ENCODE data around the gene TICAM1.

The TICAM1 gene

GRCh38 chr19:4831304-4831978 is at the start of gene TICAM1:
TSS of gene TICAM1 (minus strand) at chr19:4831712. CDS start at chr19:4818377, 13,335 bp downstream.
- Histone ChIP-seq H3K27me3 (ENCODE audit: control insufficient read depth, insufficient read depth, low read length) (peaks cover 12% of the 10 kb centered on the region), H3K4me1 (ENCODE audit: control insufficient read depth, insufficient read depth, low read length) (no peaks in the 10 kb centered on the region), H3K4me3 (ENCODE audit: low read depth, low read length) (peak within 1 kb of the TSS; percentile 65), H3K36me3 (ENCODE audit: control insufficient read depth, insufficient read depth, low read length) (no peaks in the 10 kb centered on the region), H3K9ac (ENCODE audit: low read depth, low read length) (peak within 1 kb of the TSS; percentile 54), H3K9me3 (ENCODE audit: control insufficient read depth, insufficient read depth, low read length) (no peaks in the 10 kb centered on the region)

DNA sequence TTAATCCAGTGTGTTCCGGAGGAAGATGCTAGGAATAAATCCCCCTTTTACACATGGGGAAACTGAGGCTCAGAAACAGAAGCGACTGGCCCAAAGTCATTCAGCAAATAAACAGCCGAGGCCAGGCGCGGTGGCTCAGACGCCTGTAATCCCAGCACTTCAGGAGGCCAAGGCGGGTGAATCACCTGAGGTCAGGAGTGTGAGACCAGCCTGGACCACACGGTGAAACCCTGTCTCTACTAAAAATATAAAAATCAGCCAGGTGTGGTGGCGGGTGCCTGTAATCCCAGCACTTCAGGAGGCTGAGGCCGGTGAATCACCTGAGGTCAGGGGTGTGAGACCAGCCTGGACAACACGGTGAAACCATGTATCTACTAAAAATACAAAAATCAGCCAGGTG is 47.5 kb upstream of the TICAM1 start:
- Histone ChIP-seq H3K4me1 (ENCODE audit: control insufficient read depth, insufficient read depth, low read length) (no peaks in the 10 kb centered on the region), H3K4me3 (ENCODE audit: low read depth, low read length) (no peak overlapping the region), H3K27me3 (ENCODE audit: control insufficient read depth, insufficient read depth, low read length) (no peaks in the 10 kb centered on the region), H3K36me3 (ENCODE audit: control insufficient read depth, insufficient read depth, low read length) (no peaks in the 10 kb centered on the region), H3K9ac (ENCODE audit: low read depth, low read length) (no peak overlapping the region), H3K9me3 (ENCODE audit: control insufficient read depth, insufficient read depth, low read length) (no peaks in the 10 kb centered on the region)

- no peaks in the 10 kb centered on the region for H3K27me3 ChIP-seq (ENCODE audit: control insufficient read depth, insufficient read depth, low read length)
- no peaks in the 10 kb centered on the region for H3K9me3 ChIP-seq (ENCODE audit: control insufficient read depth, insufficient read depth, low read length)
- H3K4me1 ChIP-seq (ENCODE audit: control insufficient read depth, insufficient read depth, low read length) = no peaks in the 10 kb centered on the region
- H3K36me3 ChIP-seq (ENCODE audit: control insufficient read depth, insufficient read depth, low read length) = no peaks in the 10 kb centered on the region
- H3K4me3 ChIP-seq (ENCODE audit: low read depth, low read length) = no peak overlapping the region
- H3K9ac ChIP-seq (ENCODE audit: low read depth, low read length) = no peak overlapping the region
Measured at GRCh38 chr19:4878491-4878968, 47.0 kb upstream of the TICAM1 start.

DNA sequence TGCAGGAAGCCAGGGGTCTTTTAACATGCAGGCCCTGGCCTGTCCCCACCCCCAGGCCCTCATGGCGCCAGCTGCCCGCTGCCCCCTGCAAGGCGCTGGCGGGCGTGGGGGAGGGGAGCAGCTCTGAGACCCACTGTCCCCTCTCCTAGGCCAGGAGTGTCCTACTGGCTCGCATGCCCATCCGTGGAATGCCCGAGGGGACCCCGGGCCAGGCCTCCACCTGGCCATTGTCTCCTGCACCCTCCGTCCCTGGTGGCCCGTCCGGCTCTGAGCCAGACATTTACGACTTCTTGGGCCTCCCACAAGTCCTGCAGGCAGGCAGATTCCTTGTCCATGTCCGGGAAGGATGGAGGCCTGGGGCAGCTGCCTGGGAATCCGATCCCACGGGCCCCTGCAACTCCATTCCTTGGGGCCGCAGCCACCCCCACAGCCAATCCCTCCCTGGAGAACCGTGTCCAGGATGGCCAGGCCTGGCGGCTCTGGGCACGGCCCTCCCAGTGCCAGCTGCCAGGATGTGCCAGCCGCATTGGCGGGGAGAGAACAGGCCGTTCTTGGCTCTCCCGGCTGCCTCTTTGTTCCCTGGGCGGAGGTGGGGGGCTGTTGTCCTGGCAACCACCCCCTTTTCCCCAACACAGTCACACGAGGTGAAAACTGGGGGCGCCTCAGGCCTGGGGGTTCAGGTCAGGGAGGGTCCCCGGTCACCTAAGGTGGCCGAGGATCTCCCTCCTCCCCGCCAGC is 46.4 kb upstream of the TICAM1 start:
- Histone ChIP-seq H3K27me3 (ENCODE audit: control insufficient read depth, insufficient read depth, low read length) (no peaks in the 10 kb centered on the region), H3K4me1 (ENCODE audit: control insufficient read depth, insufficient read depth, low read length) (no peaks in the 10 kb centered on the region), H3K9me3 (ENCODE audit: control insufficient read depth, insufficient read depth, low read length) (no peaks in the 10 kb centered on the region), H3K4me3 (ENCODE audit: low read depth, low read length) (no peak overlapping the region), H3K9ac (ENCODE audit: low read depth, low read length) (no peak overlapping the region), H3K36me3 (ENCODE audit: control insufficient read depth, insufficient read depth, low read length) (no peaks in the 10 kb centered on the region)

- no peaks in the 10 kb centered on the region for H3K36me3 ChIP-seq (ENCODE audit: control insufficient read depth, insufficient read depth, low read length)
- H3K4me3 ChIP-seq (ENCODE audit: low read depth, low read length) = no peak overlapping the region
- no peak overlapping the region for H3K9ac ChIP-seq (ENCODE audit: low read depth, low read length)
- no peaks in the 10 kb centered on the region for H3K4me1 ChIP-seq (ENCODE audit: control insufficient read depth, insufficient read depth, low read length)
- H3K9me3 ChIP-seq (ENCODE audit: control insufficient read depth, insufficient read depth, low read length) = no peaks in the 10 kb centered on the region
- no peaks in the 10 kb centered on the region for H3K27me3 ChIP-seq (ENCODE audit: control insufficient read depth, insufficient read depth, low read length)
Measured at GRCh38 chr19:4873930-4874329, 42.4 kb upstream of the TICAM1 start.

GRCh38 chr19:4871711-4872110 is 40.2 kb upstream of the TICAM1 start:
- no peaks in the 10 kb centered on the region for H3K4me1 ChIP-seq (ENCODE audit: control insufficient read depth, insufficient read depth, low read length)

GRCh38 chr19:4870025-4870700 is 38.7 kb upstream of the TICAM1 start:
- Histone ChIP-seq H3K36me3 (ENCODE audit: control insufficient read depth, insufficient read depth, low read length) (no peaks in the 10 kb centered on the region), H3K9ac (ENCODE audit: low read depth, low read length) (no peak overlapping the region), H3K4me3 (ENCODE audit: low read depth, low read length) (no peak overlapping the region), H3K9me3 (ENCODE audit: control insufficient read depth, insufficient read depth, low read length) (no peaks in the 10 kb centered on the region), H3K4me1 (ENCODE audit: control insufficient read depth, insufficient read depth, low read length) (peaks cover 4% of the 10 kb centered on the region), H3K27me3 (ENCODE audit: control insufficient read depth, insufficient read depth, low read length) (no peaks in the 10 kb centered on the region)

More at GRCh38 chr19:4871711-4872110, 40.2 kb upstream of the TICAM1 start:
- H3K27me3 ChIP-seq (ENCODE audit: control insufficient read depth, insufficient read depth, low read length) = no peaks in the 10 kb centered on the region
- H3K9me3 ChIP-seq (ENCODE audit: control insufficient read depth, insufficient read depth, low read length) = no peaks in the 10 kb centered on the region
- H3K9ac ChIP-seq (ENCODE audit: low read depth, low read length) = no peak overlapping the region
- no peaks in the 10 kb centered on the region for H3K36me3 ChIP-seq (ENCODE audit: control insufficient read depth, insufficient read depth, low read length)
- no peak overlapping the region for H3K4me3 ChIP-seq (ENCODE audit: low read depth, low read length)

- H3K9ac ChIP-seq (ENCODE audit: low read depth, low read length) = no peak overlapping the region
- H3K27me3 ChIP-seq (ENCODE audit: control insufficient read depth, insufficient read depth, low read length) = no peaks in the 10 kb centered on the region
- no peak overlapping the region for H3K4me3 ChIP-seq (ENCODE audit: low read depth, low read length)
- no peaks in the 10 kb centered on the region for H3K9me3 ChIP-seq (ENCODE audit: control insufficient read depth, insufficient read depth, low read length)
- no peaks in the 10 kb centered on the region for H3K36me3 ChIP-seq (ENCODE audit: control insufficient read depth, insufficient read depth, low read length)
- peaks cover 4% of the 10 kb centered on the region for H3K4me1 ChIP-seq (ENCODE audit: control insufficient read depth, insufficient read depth, low read length)
Measured at GRCh38 chr19:4868286-4868834, 36.8 kb upstream of the TICAM1 start.

DNA sequence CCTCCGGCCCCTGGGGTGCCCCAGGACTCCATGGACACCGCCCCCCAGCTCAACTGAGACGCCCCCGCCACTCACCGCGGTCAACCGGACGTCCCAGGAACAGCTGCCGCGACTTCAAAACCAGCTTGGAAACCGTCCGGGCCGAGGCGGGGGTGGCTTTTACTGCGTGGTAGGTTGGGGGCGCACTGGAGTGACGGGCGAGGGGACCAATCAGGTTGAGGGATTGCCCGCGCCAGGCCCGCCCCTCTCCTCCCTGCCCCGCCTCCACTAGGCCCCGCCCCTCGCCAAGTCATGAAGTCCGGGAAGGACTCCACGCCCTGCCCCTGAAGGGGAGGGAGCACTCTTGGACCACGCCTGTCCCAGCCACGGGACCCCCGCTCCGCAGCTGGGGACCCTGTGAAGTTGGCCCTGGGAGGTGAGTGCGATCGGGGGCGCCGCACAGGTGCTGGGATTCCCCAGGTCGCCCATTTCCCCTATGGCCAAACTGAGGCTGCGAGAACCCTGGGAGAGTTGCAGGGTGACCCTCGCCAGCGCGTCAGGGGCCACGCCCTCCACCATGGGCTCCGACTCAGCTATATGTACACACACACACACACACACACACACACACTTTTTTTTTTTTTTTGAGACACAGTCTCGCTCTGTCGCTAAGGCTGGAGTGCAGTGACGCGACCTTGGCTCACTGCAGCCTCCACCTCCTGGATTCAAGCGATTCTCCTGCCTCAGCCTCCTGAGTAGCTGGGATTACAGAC is 36.2 kb upstream of the TICAM1 start, which contains the start of gene PLIN3:
TSS of gene PLIN3 (minus strand) at position 134 of the 752 bp plus-strand sequence. CDS start 6,273 bp downstream, outside the sequence.
- H3K27me3 ChIP-seq (ENCODE audit: control insufficient read depth, insufficient read depth, low read length) = no peaks in the 10 kb centered on the region
- H3K4me1 ChIP-seq (ENCODE audit: control insufficient read depth, insufficient read depth, low read length) = peaks cover 4% of the 10 kb centered on the region
- peak within 1 kb of the TSS; percentile 82 for H3K4me3 ChIP-seq (ENCODE audit: low read depth, low read length)
- H3K36me3 ChIP-seq (ENCODE audit: control insufficient read depth, insufficient read depth, low read length) = no peaks in the 10 kb centered on the region
- H3K9me3 ChIP-seq (ENCODE audit: control insufficient read depth, insufficient read depth, low read length) = no peaks in the 10 kb centered on the region
- peak within 1 kb of the TSS; percentile 76 for H3K9ac ChIP-seq (ENCODE audit: low read depth, low read length)

- H3K27me3 ChIP-seq (ENCODE audit: control insufficient read depth, insufficient read depth, low read length) = no peaks in the 10 kb centered on the region
- peak overlapping the region; percentile 76 for H3K9ac ChIP-seq (ENCODE audit: low read depth, low read length)
- no peaks in the 10 kb centered on the region for H3K9me3 ChIP-seq (ENCODE audit: control insufficient read depth, insufficient read depth, low read length)
- peaks cover 4% of the 10 kb centered on the region for H3K4me1 ChIP-seq (ENCODE audit: control insufficient read depth, insufficient read depth, low read length)
- H3K36me3 ChIP-seq (ENCODE audit: control insufficient read depth, insufficient read depth, low read length) = peaks cover 5% of the 10 kb centered on the region
- H3K4me3 ChIP-seq (ENCODE audit: low read depth, low read length) = peak overlapping the region; percentile 82
Measured at GRCh38 chr19:4866595-4867424, 35.3 kb upstream of the TICAM1 start.

All from iPS-15b (cell line).